Limb (tissue), 2 donors: ENCODE measurements around the gene TOP2A.
A peak's percentile ranks its signal among the peaks of the same experiment; 100 is the strongest.

Experiments used
- DNase-seq, 2 donors: peaks; one replicate each; pipeline ENCODE4 v3.0.0-alpha.2; 2016; ENCODE audit errors: extremely low spot score in 2 of 2

Gene TOP2A

GRCh38 chr17:40453881-40454612 is 36.4 kb upstream of the TOP2A start:
- no peak for DNase-seq

- no peak for DNase-seq
Measured at GRCh38 chr17:40452921-40453378, 35.3 kb upstream of the TOP2A start.

- DNase-seq = no peak
Measured at GRCh38 chr17:40452216-40452787, 34.6 kb upstream of the TOP2A start.

GRCh38 chr17:40451420-40451819 is 33.7 kb upstream of the TOP2A start:
- peak; percentile 81 to 83 for DNase-seq

- DNase-seq = no peak
Measured at GRCh38 chr17:40450175-40450574, 32.5 kb upstream of the TOP2A start.

GRCh38 chr17:40448639-40449261 is 31.1 kb upstream of the TOP2A start:
- DNase-seq = no peak

- no peak for DNase-seq
Measured at GRCh38 chr17:40448213-40448638, 30.5 kb upstream of the TOP2A start.

GRCh38 chr17:40447806-40448205 is 30.1 kb upstream of the TOP2A start:
- DNase-seq = no peak

GRCh38 chr17:40447148-40447644 is 29.5 kb upstream of the TOP2A start:
- no peak for DNase-seq

- DNase-seq = no peak
Measured at GRCh38 chr17:40445751-40446468, 28.2 kb upstream of the TOP2A start.

GRCh38 chr17:40443988-40444899 is 26.5 kb upstream of the TOP2A start:
- peak in 1 of 2 donors; percentile 51 for DNase-seq

- peak; percentile 68 to 90 for DNase-seq
Measured at GRCh38 chr17:40443196-40443987, 25.7 kb upstream of the TOP2A start, which contains the start of gene IGFBP4. Gene IGFBP4 (plus strand): TSS chr17:40443450. CDS start chr17:40443736, 286 bp downstream.

GRCh38 chr17:40442392-40443195 is 24.9 kb upstream of the TOP2A start:
- DNase-seq = no peak

GRCh38 chr17:40440166-40440565 is 22.5 kb upstream of the TOP2A start:
- DNase-seq = no peak

- no peak for DNase-seq
Measured at GRCh38 chr17:40437095-40437732, 19.5 kb upstream of the TOP2A start.

GRCh38 chr17:40436636-40437035 is 18.9 kb upstream of the TOP2A start:
- no peak for DNase-seq

- DNase-seq = no peak
Measured at GRCh38 chr17:40433551-40434415, 16.1 kb upstream of the TOP2A start.
